HepG2 (cell line): ENCODE measurements around the gene TACC3. TPM values are rescaled to one million over a fixed set of nuclear protein-coding genes. Genes with fewer than 3 reads are reported as not detected.
A peak's percentile ranks its signal among the peaks of the same experiment; 100 is the strongest.

ENCODE experiments used
- ATAD3A ChIP-seq: sonication (generic); formaldehyde crosslinking; IDR thresholded peaks from 2 replicates; pipeline ENCODE4 v1.4.0; 2020; ENCODE audit warnings: missing genetic modification reagents
- FOSL2 ChIP-seq: sonication (generic); formaldehyde crosslinking; IDR thresholded peaks from 2 replicates; pipeline ENCODE4 v1.4.0; 2020; ENCODE audit warnings: missing genetic modification reagents
- KMT2B ChIP-seq: IDR thresholded peaks from 2 replicates; pipeline ENCODE4 v1.6.1; 2016; ENCODE audit warnings: missing genetic modification reagents, missing compliant biosample characterization
- POGZ ChIP-seq: sonication (generic); formaldehyde crosslinking; IDR thresholded peaks from 2 replicates; pipeline ENCODE4 v1.4.0; 2020; ENCODE audit warnings: mild to moderate bottlenecking, missing genetic modification reagents
- RARA ChIP-seq: IDR thresholded peaks from 2 replicates; pipeline ENCODE4 v1.6.1; 2016; ENCODE audit warnings: missing genetic modification reagents, missing compliant biosample characterization
- SETDB1 ChIP-seq: sonication (generic); formaldehyde crosslinking; IDR thresholded peaks from 2 replicates; pipeline ENCODE4 v1.5.1; 2020; ENCODE audit warnings: missing genetic modification reagents, mild to moderate bottlenecking, borderline replicate concordance
- SIN3B ChIP-seq: fragments of 150-350 bp; IDR thresholded peaks from 2 replicates; pipeline ENCODE4 v1.6.1; 2014; ENCODE audit warnings: low read length
- TAF15 ChIP-seq: fragments of 200-400 bp; formaldehyde crosslinking; IDR thresholded peaks from one replicate; pipeline ENCODE4 v1.6.1; 2018; ENCODE audit warnings: mild to moderate bottlenecking, low read depth, low read length; ENCODE audit not compliant: poor library complexity, severe bottlenecking
- ZNF205 ChIP-seq: IDR thresholded peaks from 2 replicates; pipeline ENCODE4 v1.6.1; 2018; ENCODE audit warnings: missing biosample characterization, missing genetic modification reagents
- ZNF264 ChIP-seq: sonication (generic); formaldehyde crosslinking; IDR thresholded peaks from 2 replicates; pipeline ENCODE4 v1.4.0; 2020; ENCODE audit warnings: missing genetic modification reagents
- ZNF33B ChIP-seq: sonication (generic); formaldehyde crosslinking; IDR thresholded peaks from 2 replicates; pipeline ENCODE4 v1.5.1; 2020; ENCODE audit warnings: mild to moderate bottlenecking, missing genetic modification reagents
- ZNF496 ChIP-seq: sonication (generic); formaldehyde crosslinking; IDR thresholded peaks from 2 replicates; pipeline ENCODE4 v1.8.1; 2023; ENCODE audit warnings: mild to moderate bottlenecking, moderate library complexity, missing genetic modification reagents; ENCODE audit not compliant: insufficient replicate concordance
- ZNF709 ChIP-seq: sonication (generic); formaldehyde crosslinking; IDR thresholded peaks from 2 replicates; pipeline ENCODE4 v1.5.0; 2020; ENCODE audit warnings: mild to moderate bottlenecking, missing genetic modification reagents
- ZNF713 ChIP-seq: sonication (generic); formaldehyde crosslinking; IDR thresholded peaks from 2 replicates; pipeline ENCODE4 v1.4.0; 2020; ENCODE audit warnings: mild to moderate bottlenecking, missing genetic modification reagents
- ZSCAN20 ChIP-seq: sonication (generic); formaldehyde crosslinking; IDR thresholded peaks from 2 replicates; pipeline ENCODE4 v1.4.0; 2020; ENCODE audit warnings: missing genetic modification reagents, mild to moderate bottlenecking, borderline replicate concordance
- polyA plus RNA-seq, 8 experiments: library from polyadenylated mRNA; depleted of rRNA in 3 of 8; stranded (reverse) in 7 of 8; unstranded in 1 of 8; fragments of >200 nt; fragmentation: Illumina TruSeq in 4 of 8; extraction: Trizol in 4 of 8; gene quantifications; 2 replicates each; pipeline versions ENCODE4 v1.2.1 to v1.2.3, GENCODE V29; 2011 to 2016; ENCODE audit warnings: low read depth in 4 of 8, missing spikeins in 1 of 8, mixed read lengths in 1 of 8; ENCODE audit not compliant: insufficient read depth in 1 of 8
- total RNA-seq, 5 experiments: library from RNA; depleted of rRNA; stranded (reverse); fragments of >200 nt; fragmentation: Illumina TruSeq; extraction: Trizol; gene quantifications; 2 replicates each; pipeline ENCODE4 v1.2.3, GENCODE V29; 2016; ENCODE audit warnings: low read depth in 1 of 5
- TF ChIP-seq, protein P1 (sequence below): sonication (generic); formaldehyde crosslinking; IDR thresholded peaks from 2 replicates; pipeline ENCODE4 v1.4.0; 2020; ENCODE audit warnings: missing genetic modification reagents
- TF ChIP-seq, protein P2 (sequence below): sonication (generic); formaldehyde crosslinking; IDR thresholded peaks from 2 replicates; pipeline ENCODE4 v1.5.0; 2020; ENCODE audit warnings: mild to moderate bottlenecking, missing genetic modification reagents
- TF ChIP-seq, protein P3 (sequence below): sonication (generic); formaldehyde crosslinking; IDR thresholded peaks from 2 replicates; pipeline ENCODE4 v1.5.1; 2020; ENCODE audit warnings: mild to moderate bottlenecking, missing genetic modification reagents
- TF ChIP-seq, protein P4 (sequence below), 2 experiments: fragments of 450-650 bp in 1 of 2; sonication (generic) in 1 of 2; formaldehyde crosslinking; IDR thresholded peaks; 2 replicates each; pipeline versions ENCODE4 v1.5.0 to v1.8.0; 2020 to 2022; ENCODE audit warnings: mild to moderate bottlenecking in 1 of 2, missing genetic modification reagents in 1 of 2
- TF ChIP-seq, protein P5 (sequence below): fragments of 450-650 bp; IDR thresholded peaks from 2 replicates; pipeline ENCODE4 v1.6.1; 2017
- TF ChIP-seq, protein P6 (sequence below): IDR thresholded peaks from 2 replicates; pipeline ENCODE4 v1.6.1; 2012; ENCODE audit warnings: inconsistent platforms

TACC3 gene
- total and polyA plus RNA-seq, 2 of the 13 experiments (the other 11 are each of a cell fraction or from before 2014, with no cell fraction given) = 20.3 to 21.2 TPM

DNA sequence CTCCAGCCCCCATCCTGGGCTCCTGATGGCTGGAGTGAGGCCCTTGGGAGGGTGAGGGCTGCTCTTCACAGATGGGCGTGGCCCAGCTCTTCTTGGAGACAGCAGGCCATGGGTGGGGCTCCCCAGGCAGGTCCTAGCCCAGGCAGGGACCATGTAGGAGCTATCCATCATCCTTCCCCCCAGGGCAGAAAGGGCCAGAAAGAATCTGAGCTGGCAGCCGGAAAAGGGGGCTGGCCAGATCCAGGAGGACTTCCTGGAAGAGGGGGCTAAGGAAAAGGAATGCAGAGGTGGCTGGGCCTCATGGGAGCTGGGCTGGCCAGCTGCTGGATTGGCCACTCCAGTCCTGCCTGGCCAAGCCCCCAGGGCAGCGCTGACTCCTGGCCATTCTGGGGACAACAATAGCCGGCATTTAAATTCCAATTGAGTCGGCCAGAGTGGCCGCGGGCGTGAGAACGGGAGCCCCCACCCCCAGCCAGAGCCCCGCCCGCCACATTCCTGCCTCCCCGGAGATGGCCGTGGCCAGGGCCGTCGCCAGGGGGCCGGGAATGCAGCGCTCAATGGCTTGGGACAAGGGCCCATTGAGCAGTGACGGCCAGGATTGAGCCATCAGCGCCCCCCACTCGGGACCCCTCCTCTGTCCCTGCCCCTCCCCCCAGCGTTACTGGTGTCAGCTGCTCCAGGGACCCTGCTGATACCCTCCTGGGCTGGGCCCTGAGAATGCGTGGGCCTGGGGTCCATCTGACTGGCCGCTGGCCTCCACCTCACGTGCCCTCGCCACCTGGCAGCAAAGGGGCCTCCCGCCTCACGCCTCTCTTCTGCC is 56.7 kb downstream of the TACC3 start (continued):
- TF ChIP-seq, protein P1, sequence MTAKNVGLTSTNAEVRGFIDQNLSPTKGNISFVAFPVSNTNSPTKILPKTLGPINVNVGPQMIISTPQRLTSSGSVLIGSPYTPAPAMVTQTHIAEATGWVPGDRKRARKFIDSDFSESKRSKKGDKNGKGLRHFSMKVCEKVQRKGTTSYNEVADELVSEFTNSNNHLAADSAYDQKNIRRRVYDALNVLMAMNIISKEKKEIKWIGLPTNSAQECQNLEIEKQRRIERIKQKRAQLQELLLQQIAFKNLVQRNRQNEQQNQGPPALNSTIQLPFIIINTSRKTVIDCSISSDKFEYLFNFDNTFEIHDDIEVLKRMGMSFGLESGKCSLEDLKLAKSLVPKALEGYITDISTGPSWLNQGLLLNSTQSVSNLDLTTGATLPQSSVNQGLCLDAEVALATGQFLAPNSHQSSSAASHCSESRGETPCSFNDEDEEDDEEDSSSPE (CRISPR knock-in tag) = peak; percentile 43; the same call in 1 of the 2 replicates
- TF ChIP-seq RARA (CRISPR knock-in tag) (no peak), ZNF264 (0 out of 2 replicates have a peak, but pooled peaks have one; percentile 48), ATAD3A (CRISPR knock-in tag) (no peak), ZNF713 (CRISPR knock-in tag) (no peak), ZNF33B (CRISPR knock-in tag) (no peak), SETDB1 (CRISPR knock-in tag) (no peak), SIN3B (no peak), FOSL2 (CRISPR knock-in tag) (no peak), KMT2B (no peak), ZNF205 (CRISPR knock-in tag) (no peak), TAF15 (no peak), ZNF709 (CRISPR knock-in tag) (no peak), POGZ (CRISPR knock-in tag) (peak; percentile 20; the same call in 1 of the 2 replicates), ZSCAN20 (CRISPR knock-in tag) (no peak), ZNF496 (no peak)
- TF ChIP-seq, protein P2, sequence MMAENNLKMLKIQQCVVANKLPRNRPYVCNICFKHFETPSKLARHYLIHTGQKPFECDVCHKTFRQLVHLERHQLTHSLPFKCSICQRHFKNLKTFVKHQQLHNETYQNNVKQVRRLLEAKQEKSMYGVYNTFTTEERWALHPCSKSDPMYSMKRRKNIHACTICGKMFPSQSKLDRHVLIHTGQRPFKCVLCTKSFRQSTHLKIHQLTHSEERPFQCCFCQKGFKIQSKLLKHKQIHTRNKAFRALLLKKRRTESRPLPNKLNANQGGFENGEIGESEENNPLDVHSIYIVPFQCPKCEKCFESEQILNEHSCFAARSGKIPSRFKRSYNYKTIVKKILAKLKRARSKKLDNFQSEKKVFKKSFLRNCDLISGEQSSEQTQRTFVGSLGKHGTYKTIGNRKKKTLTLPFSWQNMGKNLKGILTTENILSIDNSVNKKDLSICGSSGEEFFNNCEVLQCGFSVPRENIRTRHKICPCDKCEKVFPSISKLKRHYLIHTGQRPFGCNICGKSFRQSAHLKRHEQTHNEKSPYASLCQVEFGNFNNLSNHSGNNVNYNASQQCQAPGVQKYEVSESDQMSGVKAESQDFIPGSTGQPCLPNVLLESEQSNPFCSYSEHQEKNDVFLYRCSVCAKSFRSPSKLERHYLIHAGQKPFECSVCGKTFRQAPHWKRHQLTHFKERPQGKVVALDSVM (CRISPR knock-in tag) = no peak
- TF ChIP-seq, protein P3, sequence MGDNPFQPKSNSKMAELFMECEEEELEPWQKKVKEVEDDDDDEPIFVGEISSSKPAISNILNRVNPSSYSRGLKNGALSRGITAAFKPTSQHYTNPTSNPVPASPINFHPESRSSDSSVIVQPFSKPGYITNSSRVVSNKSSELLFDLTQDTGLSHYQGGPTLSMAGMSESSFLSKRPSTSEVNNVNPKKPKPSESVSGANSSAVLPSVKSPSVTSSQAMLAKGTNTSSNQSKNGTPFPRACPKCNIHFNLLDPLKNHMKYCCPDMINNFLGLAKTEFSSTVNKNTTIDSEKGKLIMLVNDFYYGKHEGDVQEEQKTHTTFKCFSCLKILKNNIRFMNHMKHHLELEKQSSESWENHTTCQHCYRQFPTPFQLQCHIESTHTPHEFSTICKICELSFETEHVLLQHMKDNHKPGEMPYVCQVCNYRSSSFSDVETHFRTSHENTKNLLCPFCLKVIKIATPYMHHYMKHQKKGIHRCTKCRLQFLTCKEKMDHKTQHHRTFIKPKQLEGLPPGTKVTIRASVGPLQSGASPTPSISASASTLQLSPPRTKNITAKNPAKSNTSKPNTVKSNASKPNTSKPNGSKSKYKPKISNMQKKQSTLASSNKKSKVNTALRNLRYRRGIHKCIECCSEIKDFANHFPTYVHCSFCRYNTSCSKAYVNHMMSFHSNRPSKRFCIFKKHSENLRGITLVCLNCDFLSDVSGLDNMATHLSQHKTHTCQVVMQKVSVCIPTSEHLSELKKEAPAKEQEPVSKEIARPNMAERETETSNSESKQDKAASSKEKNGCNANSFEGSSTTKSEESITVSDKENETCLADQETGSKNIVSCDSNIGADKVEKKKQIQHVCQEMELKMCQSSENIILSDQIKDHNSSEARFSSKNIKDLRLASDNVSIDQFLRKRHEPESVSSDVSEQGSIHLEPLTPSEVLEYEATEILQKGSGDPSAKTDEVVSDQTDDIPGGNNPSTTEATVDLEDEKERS (CRISPR knock-in tag) = no peak
- TF ChIP-seq, protein P4, sequence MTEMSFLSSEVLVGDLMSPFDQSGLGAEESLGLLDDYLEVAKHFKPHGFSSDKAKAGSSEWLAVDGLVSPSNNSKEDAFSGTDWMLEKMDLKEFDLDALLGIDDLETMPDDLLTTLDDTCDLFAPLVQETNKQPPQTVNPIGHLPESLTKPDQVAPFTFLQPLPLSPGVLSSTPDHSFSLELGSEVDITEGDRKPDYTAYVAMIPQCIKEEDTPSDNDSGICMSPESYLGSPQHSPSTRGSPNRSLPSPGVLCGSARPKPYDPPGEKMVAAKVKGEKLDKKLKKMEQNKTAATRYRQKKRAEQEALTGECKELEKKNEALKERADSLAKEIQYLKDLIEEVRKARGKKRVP (CRISPR knock-in tag; IDR thresholded peaks at IDR 0.05) = no peak
- TF ChIP-seq, protein P5, sequence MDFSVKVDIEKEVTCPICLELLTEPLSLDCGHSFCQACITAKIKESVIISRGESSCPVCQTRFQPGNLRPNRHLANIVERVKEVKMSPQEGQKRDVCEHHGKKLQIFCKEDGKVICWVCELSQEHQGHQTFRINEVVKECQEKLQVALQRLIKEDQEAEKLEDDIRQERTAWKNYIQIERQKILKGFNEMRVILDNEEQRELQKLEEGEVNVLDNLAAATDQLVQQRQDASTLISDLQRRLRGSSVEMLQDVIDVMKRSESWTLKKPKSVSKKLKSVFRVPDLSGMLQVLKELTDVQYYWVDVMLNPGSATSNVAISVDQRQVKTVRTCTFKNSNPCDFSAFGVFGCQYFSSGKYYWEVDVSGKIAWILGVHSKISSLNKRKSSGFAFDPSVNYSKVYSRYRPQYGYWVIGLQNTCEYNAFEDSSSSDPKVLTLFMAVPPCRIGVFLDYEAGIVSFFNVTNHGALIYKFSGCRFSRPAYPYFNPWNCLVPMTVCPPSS = no peak
- TF ChIP-seq, protein P6, sequence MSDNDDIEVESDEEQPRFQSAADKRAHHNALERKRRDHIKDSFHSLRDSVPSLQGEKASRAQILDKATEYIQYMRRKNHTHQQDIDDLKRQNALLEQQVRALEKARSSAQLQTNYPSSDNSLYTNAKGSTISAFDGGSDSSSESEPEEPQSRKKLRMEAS = no peak
